Transverse colon (tissue), 3 donors: Measurements from ENCODE around the gene MTHFD1L.

ENCODE experiments used
- EP300 ChIP-seq: sonication (generic); formaldehyde crosslinking; IDR thresholded peaks from one replicate; pipeline ENCODE4 v1.6.1; 2017; ENCODE audit warnings: antibody characterized with exemption, low read depth
- POLR2A ChIP-seq: fragments of 450-650 bp; IDR thresholded peaks from one replicate; pipeline ENCODE4 v1.6.1; 2016; ENCODE audit warnings: antibody characterized with exemption, mild to moderate bottlenecking, moderate library complexity
- TF ChIP-seq, protein P1 (sequence below), 5 experiments: fragments of 200-600 bp in 3 of 5; fragments of 450-650 bp in 2 of 5; sonication (generic) in 3 of 5; IDR thresholded peaks; 1 replicate in 2 of 5; 2 replicates in 3 of 5; pipeline ENCODE4 v1.5.1; 2016 to 2017; ENCODE audit warnings: antibody characterized with exemption in 5 of 5, inconsistent platforms in 3 of 5, mild to moderate bottlenecking in 2 of 5, moderate library complexity in 1 of 5

DNA sequence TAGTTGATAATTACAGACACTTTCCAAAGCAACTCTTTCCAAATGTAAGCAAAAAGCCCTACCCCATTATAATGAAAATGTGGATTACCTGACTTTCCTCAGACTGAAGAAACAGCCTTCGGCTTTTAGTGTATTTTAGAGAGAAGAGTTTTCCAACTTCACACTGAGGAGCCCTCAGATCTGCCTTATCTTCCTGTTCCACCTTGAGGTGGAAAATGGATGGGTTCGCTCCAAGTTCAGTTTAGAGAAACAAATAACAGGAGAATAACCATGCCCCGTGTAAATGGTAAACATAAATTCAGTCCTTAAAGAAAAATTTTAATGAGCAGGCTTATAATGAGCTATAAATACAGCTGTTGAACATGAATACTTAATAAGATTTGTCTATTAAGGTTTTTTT lies 21.1 kb upstream of the MTHFD1L start:
- no peak for TF ChIP-seq POLR2A
- TF ChIP-seq, protein P1, sequence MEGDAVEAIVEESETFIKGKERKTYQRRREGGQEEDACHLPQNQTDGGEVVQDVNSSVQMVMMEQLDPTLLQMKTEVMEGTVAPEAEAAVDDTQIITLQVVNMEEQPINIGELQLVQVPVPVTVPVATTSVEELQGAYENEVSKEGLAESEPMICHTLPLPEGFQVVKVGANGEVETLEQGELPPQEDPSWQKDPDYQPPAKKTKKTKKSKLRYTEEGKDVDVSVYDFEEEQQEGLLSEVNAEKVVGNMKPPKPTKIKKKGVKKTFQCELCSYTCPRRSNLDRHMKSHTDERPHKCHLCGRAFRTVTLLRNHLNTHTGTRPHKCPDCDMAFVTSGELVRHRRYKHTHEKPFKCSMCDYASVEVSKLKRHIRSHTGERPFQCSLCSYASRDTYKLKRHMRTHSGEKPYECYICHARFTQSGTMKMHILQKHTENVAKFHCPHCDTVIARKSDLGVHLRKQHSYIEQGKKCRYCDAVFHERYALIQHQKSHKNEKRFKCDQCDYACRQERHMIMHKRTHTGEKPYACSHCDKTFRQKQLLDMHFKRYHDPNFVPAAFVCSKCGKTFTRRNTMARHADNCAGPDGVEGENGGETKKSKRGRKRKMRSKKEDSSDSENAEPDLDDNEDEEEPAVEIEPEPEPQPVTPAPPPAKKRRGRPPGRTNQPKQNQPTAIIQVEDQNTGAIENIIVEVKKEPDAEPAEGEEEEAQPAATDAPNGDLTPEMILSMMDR (IDR thresholded peaks at IDR 0.05): no peak
- no peak for TF ChIP-seq EP300
